Activated CD8-positive, alpha-beta memory T cell treated with anti-CD3 and anti-CD28 coated beads, Interleukin-2, amount 50 U/mL, for 1 hour (primary cell): Measurements from ENCODE around the gene JAK1.
A peak's percentile ranks its signal among the peaks of the same experiment; 100 is the strongest.
"Not testable (repeated sequence)": the region's sequence is repeated elsewhere in the genome, so short reads cannot be mapped to it uniquely, and the experiment has no call there.

Source experiments
- DNase-seq: peaks from one replicate; pipeline ENCODE4 v3.0.0-alpha.2; 2020; ENCODE audit errors: extremely low read depth

The JAK1 gene

DNA sequence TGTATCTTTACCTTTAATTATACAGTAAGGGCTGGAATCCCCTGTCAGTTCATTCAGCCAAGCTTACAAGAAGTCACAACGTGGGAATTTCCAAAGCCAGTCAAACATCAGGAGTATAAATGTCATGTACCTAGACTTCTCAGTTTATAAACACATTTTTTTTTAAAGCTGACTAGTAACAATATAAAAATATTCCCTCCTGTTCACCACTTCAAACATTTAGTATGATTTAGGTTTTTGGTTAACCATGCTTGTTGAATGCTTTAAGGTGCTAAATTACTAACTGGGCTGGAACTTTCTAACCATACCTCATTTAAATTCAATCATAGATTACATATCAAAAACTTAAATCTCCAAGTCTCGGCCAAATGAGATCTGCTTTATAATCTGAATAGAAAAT is 44.0 kb downstream of the JAK1 start:
- no peak for DNase-seq

DNA sequence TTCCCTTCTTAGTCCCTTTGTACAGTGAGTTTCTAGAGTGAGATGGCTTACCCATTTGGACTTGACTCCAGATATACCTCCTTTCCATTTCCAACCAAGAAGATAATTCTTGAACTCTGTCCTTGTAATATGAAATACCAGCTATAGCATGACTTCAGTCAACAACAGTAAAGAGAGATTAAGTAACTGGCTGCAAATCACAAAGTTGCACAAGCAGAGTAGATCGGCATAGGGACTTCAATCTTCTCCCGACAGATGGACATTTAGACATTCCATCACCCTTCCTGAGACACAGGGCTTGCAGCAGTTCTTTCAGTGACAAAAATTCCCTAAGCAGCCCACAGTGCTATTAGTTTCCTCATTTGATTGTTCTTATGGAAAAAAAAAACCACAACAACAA is 44.6 kb downstream of the JAK1 start:
- DNase-seq: no peak

GRCh38 chr1:64920941-64921589 is 45.3 kb downstream of the JAK1 start:
- no peak for DNase-seq

DNA sequence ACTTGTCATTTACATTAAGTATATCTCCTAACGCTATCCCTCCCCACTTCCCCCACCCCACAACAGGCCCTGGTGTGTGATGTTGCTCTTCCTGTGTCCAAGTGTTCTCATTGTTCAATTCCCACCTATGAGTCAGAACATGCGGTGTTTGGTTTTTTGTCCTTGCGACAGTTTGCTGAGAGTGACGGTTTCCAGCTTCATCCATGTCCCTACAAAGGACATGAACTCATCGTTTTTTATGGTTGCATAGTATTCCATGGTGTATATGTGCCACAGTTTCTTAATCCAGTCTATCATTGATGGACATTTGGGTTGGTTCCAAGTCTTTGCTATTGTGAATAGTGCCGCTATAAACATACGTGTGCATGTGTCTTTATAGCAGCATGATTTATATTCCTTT is 47.2 kb downstream of the JAK1 start:
- not testable (repeated sequence) for DNase-seq

- DNase-seq: no peak
These were observed 48.4 kb downstream of the JAK1 start for GRCh38 chr1:64917907-64918306.

DNA sequence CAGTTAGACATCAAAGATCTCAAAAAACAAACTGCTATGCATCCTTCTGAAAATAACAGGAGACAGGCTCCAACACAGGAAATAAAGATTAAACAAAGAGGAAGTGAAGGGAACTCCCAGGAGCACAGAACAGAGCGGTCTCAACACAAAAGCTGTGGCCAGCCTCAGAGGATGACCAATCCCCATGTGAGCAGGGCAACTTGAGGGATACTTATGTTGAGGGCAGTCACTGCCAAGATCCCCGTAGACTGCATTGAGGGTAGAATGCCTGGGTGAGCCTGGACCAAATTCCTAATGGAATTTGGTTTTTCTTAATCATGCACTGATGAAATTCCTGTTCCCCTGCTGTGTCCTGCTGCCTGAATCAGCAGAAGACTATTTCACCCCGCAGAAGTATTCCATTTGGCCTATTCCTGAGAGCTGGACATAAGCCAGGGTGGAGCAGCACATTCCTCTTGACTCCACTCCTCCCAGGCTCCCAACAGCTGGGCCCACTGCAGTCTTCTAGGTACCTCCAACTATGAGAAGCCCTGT is 49.0 kb downstream of the JAK1 start:
- no peak for DNase-seq

DNA sequence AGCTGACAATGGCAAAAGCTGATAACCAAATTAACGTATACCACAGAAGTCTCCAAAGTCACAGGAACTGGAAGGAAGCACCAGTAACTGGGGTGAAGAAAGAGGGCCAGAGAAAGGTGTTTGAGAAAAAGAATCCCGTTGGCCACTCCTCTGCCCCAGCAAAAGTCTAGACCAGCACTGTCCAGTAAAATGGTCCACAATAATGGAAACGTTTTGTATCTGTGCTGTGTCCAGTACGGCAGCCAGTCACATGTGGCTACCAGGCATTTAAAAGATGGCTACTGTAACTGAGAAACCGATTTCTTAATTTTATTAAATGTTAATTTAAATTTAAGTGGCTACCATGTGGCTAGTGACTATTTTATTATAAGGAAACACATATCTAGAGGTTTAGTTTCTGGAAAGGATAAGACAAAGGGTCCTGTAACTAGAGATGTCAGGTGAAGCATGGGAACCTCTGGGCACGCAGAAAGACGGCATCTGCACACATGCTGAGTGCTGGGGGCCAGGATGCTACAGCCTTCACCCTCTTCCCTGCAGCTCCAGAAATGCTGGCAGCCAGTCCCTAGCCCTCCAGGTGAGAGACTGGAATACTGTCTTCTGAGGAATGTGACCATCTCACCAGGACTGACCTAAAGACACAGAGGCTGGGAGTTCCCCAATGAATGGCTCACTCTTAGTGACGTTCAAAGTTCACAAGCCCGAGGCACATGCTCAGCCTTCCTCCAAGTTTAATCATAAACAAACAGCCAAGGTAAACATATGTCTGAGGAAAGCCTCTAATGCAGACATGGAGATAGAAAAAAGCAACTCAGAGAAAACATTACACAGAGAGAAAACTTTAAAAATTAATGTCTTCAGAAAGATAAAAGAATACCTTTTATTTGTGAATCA is 50.7 kb downstream of the JAK1 start:
- DNase-seq: no peak

- no peak for DNase-seq
These were observed 52.9 kb downstream of the JAK1 start for GRCh38 chr1:64913361-64914015.

- DNase-seq: no peak
These were observed 54.2 kb downstream of the JAK1 start for GRCh38 chr1:64912191-64912590.

GRCh38 chr1:64911326-64911725 is 55.0 kb downstream of the JAK1 start:
- DNase-seq: no peak

DNA sequence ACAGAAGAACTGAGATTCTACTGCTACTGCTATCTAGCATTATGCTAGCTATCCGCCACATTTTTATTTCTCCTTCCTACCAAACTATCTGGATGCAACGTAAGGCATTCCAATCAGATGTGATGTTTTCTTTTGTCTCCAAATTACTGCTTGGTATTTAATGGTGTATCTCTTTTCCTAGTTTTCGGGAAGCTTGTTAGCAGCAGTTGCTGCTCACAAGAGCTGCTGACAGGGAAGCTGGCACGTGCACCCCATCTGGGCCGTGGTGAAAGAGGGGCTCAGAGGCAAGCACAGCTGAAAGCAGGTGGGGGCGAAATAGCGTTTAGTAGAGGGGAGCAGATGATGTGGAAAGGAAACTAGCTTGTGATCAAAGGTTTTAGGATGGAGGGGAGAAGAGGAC is 57.3 kb downstream of the JAK1 start:
- DNase-seq: no peak

DNA sequence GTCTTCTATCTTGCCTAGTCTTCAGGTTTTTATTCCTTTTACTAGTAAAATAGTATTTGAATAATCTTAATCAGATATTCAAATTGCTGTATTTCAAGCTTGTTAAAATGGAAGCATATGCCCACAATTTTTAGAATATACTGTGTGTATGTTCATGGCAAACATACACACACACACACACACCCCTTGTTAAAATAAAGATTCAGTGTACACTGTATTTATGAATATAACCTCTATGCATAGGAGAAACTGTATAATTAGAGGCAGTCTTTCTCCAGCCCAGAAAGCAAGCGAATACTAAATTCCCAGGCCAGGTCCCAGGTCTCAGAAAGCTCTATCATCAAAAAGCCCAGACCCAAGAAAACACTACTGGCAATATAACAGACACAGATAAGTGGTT is 57.8 kb downstream of the JAK1 start:
- no peak for DNase-seq

- no peak for DNase-seq
These were observed 59.9 kb downstream of the JAK1 start for GRCh38 chr1:64906447-64906846.

DNA sequence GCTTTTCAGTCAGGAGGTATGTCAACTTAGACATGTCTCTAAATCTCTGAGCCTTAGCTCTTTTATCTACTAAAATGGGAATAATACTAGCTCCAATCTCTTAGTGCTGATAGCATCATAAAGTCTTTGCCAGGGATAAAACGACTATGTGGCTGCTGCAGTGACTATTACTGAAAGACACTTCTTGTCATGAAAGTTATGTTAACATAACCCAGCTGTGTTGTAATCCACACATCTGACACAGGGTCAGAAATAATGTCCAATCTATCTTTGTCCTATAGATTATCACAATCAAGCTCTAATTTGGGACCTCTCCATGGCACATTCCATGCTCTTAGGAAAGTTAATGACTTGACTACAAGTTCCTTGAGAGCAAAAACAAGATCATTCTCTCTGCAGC is 62.8 kb downstream of the JAK1 start:
- no peak for DNase-seq

GRCh38 chr1:64901663-64902062 is 64.7 kb downstream of the JAK1 start:
- DNase-seq: no peak

DNA sequence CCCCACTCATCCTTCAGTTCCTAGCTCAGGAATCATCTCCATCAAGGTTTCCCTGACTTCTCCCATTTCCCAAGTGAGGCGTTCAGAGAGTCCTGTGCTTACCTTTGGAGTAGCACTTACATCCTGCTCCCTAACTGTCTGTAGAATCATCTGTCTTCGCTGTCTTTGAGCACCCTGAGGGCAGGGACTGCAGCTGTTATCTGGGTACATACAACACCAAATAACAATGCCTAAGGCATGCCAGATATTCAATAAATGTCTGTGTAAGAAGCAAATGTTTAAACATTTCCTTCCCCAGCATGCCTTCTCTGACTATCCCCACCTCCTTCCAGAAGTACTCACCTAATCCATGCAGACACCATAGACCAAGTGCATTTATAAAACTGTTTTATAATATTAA is 65.4 kb downstream of the JAK1 start:
- DNase-seq: no peak

GRCh38 chr1:64898107-64898861 is 68.1 kb downstream of the JAK1 start:
- DNase-seq: peak; percentile 20

DNA sequence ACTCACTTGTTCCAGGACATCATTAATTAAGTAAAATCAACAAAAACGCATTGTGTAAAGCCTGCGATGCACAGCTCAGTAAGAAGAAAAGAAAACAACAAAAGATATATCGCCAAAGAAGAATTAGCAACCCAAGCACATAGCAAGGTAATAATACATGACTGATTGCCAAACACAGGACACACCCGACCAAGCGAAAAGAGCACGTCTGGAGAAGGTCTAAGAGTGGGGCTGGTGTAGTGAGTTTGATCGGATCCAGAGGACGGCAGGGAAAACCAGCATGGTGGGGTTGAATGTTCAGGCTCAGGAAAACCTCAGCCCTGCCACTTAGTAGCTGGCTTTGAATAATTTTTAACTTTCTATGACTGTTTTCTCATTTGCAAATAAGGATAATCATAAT is 69.8 kb downstream of the JAK1 start:
- DNase-seq: no peak

DNA sequence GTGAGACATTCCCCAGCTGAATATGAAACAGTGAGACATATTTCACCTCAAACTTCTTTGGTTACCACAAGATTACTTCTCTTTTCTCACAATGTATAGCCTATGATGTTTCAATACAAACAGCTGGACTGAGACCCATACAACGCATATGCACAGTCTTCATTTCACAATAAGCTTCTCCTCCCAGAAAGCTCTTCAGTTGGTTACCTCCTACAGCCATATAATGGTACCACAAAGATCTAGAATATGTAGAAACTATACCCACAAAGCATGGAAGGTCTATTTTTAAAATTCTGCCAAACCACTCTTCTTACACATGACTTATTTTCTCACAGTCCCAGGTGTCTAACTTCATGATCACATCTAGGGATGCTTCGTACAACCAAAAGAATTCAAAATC is 70.8 kb downstream of the JAK1 start:
- no peak for DNase-seq

DNA sequence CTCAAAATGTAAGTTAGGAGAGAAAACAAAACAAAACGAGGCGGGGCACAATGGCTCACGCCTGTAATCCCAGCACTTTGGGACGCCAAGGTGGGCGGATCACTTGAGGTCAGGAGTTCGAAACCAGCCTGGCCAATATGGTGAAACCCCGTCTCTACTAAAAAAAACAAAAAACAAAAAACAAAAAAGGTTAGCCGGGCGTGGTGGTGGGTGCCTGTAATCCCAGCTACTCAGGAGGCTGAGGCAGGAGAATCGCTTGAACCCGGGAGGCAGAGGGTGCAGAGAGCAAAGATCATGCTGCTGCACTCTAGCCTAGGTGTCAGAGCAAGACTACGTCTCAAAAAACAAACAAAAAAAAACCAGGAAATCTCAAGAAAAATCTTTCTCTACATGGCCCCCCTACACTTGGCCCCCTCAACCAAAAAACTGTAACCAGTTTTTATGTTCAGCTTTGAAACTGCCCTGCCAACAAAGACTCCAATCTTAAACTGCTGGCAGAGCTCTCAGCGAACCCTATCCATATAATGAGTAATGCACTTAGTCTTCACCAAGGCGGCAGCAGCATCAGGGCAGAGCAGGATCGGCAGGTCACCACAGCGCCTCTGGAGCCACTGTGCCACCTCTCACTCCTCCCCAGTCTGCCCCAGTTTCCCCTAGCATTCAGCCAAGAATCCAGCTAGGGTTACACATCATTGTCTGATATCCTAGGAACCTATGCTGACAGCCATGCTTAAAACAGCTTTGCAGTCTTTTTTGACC is 71.7 kb downstream of the JAK1 start:
- no peak for DNase-seq

GRCh38 chr1:64893921-64894320 is 72.4 kb downstream of the JAK1 start:
- DNase-seq: no peak
